KMS-11 (cell line): ENCODE results near the gene STON2.

Source experiments
- H2AFZ ChIP-seq: fragments of 200-600 bp; sonication (generic); 2 replicates; pipeline ENCODE4 v1.6.1; 2016; ENCODE audit warnings: antibody characterized with exemption, mixed run types, low read depth
- H3K27ac ChIP-seq: fragments of 200-600 bp; sonication (generic); 2 replicates; pipeline ENCODE4 v1.6.1; 2016; ENCODE audit warnings: mild to moderate bottlenecking, mixed run types
- H3K27me3 ChIP-seq: fragments of 200-600 bp; sonication (generic); 2 replicates; pipeline ENCODE4 v1.6.1; 2017; ENCODE audit warnings: mild to moderate bottlenecking, low read depth, mixed run types, moderate library complexity; ENCODE audit not compliant: insufficient read depth
- H3K36me3 ChIP-seq: fragments of 200-600 bp; sonication (generic); 2 replicates; pipeline ENCODE4 v1.6.1; 2017; ENCODE audit warnings: mild to moderate bottlenecking, mixed run types; ENCODE audit not compliant: insufficient read depth
- H3K4me1 ChIP-seq: fragments of 200-600 bp; sonication (generic); 2 replicates; pipeline ENCODE4 v1.6.1; 2016; ENCODE audit warnings: mild to moderate bottlenecking, low read depth, mixed run types; ENCODE audit not compliant: poor library complexity, severe bottlenecking
- H3K4me2 ChIP-seq: fragments of 200-600 bp; sonication (generic); 2 replicates; pipeline ENCODE4 v1.7.0; 2016; ENCODE audit warnings: mild to moderate bottlenecking, mixed run types
- H3K4me3 ChIP-seq: fragments of 200-600 bp; sonication (generic); IDR thresholded peaks from 2 replicates; pipeline ENCODE4 v1.6.1; 2017; ENCODE audit warnings: low read depth, low read length, mixed read lengths; ENCODE audit not compliant: insufficient read depth
- H3K79me2 ChIP-seq: fragments of 200-600 bp; sonication (generic); 2 replicates; pipeline ENCODE4 v1.6.1; 2016; ENCODE audit warnings: low read depth, mixed run types; ENCODE audit not compliant: insufficient read depth
- H3K9ac ChIP-seq: fragments of 200-600 bp; sonication (generic); 2 replicates; pipeline ENCODE4 v1.6.1; 2016; ENCODE audit warnings: mild to moderate bottlenecking, mixed run types
- H4K20me1 ChIP-seq: fragments of 200-600 bp; sonication (generic); 2 replicates; pipeline ENCODE4 v1.6.1; 2016; ENCODE audit warnings: mild to moderate bottlenecking, mixed run types; ENCODE audit not compliant: insufficient read depth
- TF ChIP-seq, protein P1 (sequence below): fragments of 200-600 bp; sonication (generic); conservative IDR thresholded peaks from 2 replicates; pipeline ENCODE4 v1.6.1; 2017; ENCODE audit warnings: low read depth, mild to moderate bottlenecking, antibody characterized with exemption, low read length, moderate library complexity, mixed read lengths

STON2 gene

DNA sequence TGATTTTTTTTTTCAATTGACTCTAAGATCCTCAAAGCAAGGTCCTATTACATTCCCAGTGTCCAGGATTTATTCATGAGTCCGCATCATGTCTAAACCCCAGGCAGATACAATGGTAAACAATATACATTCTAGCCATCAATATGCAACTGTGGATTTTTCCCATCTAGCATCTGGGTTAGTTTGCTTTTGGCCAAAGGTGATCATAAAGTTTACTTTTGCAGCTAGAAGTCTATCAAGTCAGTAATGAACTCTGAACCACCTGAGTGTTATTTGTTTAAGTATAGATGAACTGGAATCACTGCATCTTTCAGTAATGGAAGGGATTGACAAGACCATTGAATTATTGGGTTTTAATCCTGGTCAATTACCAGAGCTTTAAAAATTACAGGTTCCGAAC, 80.8 kb downstream of the STON2 start:
- Histone ChIP-seq H3K4me1 (peaks cover 11% of the 10 kb centered on the region), H3K4me3 (no peak overlapping the region)
- TF ChIP-seq, protein P1, sequence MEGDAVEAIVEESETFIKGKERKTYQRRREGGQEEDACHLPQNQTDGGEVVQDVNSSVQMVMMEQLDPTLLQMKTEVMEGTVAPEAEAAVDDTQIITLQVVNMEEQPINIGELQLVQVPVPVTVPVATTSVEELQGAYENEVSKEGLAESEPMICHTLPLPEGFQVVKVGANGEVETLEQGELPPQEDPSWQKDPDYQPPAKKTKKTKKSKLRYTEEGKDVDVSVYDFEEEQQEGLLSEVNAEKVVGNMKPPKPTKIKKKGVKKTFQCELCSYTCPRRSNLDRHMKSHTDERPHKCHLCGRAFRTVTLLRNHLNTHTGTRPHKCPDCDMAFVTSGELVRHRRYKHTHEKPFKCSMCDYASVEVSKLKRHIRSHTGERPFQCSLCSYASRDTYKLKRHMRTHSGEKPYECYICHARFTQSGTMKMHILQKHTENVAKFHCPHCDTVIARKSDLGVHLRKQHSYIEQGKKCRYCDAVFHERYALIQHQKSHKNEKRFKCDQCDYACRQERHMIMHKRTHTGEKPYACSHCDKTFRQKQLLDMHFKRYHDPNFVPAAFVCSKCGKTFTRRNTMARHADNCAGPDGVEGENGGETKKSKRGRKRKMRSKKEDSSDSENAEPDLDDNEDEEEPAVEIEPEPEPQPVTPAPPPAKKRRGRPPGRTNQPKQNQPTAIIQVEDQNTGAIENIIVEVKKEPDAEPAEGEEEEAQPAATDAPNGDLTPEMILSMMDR, result no peak

DNA sequence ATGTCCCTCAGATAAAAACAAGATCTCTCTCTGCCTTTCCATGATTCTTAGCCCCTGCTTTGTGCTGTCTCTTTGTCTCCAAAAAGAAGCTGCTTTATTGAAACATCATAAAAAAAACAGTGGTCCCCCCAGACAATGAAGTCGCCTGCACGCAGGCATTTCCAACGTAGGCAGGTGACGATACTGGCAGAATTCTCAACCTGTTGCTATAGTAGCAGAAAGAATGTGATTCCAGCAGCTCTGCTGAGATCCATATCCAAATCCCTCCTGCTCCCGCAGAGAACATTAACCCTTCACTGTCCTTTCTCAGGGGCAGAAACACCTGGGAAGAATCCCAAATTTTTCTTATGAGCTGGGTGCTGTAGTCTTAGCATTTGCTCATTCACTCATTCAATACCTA, 84.8 kb downstream of the STON2 start:
- H3K4me1 ChIP-seq, result peaks cover 39% of the 10 kb centered on the region
- no peaks in the 10 kb centered on the region; the same call in 1 of the 2 replicates for H4K20me1 ChIP-seq
- TF ChIP-seq, protein P1, result no peak
- H3K79me2 ChIP-seq, result peaks cover 74% of the 10 kb centered on the region; the same call in 1 of the 2 replicates
- no peak overlapping the region for H3K4me2 ChIP-seq
- H3K9ac ChIP-seq, result no peak overlapping the region
- H3K4me3 ChIP-seq, result no peak overlapping the region
- no peak overlapping the region for H3K27ac ChIP-seq
- H3K36me3 ChIP-seq, result no peaks in the 10 kb centered on the region
- no peak overlapping the region for H2AFZ ChIP-seq
- no peaks in the 10 kb centered on the region for H3K27me3 ChIP-seq

More for the DNA sequence above, 80.8 kb downstream of the STON2 start:
- Histone ChIP-seq H3K4me2 (no peak overlapping the region), H3K27ac (no peak overlapping the region), H3K79me2 (peaks cover 47% of the 10 kb centered on the region; the same call in 1 of the 2 replicates), H3K27me3 (no peaks in the 10 kb centered on the region), H3K36me3 (no peaks in the 10 kb centered on the region), H3K9ac (no peak overlapping the region), H2AFZ (no peak overlapping the region), H4K20me1 (no peaks in the 10 kb centered on the region)

DNA sequence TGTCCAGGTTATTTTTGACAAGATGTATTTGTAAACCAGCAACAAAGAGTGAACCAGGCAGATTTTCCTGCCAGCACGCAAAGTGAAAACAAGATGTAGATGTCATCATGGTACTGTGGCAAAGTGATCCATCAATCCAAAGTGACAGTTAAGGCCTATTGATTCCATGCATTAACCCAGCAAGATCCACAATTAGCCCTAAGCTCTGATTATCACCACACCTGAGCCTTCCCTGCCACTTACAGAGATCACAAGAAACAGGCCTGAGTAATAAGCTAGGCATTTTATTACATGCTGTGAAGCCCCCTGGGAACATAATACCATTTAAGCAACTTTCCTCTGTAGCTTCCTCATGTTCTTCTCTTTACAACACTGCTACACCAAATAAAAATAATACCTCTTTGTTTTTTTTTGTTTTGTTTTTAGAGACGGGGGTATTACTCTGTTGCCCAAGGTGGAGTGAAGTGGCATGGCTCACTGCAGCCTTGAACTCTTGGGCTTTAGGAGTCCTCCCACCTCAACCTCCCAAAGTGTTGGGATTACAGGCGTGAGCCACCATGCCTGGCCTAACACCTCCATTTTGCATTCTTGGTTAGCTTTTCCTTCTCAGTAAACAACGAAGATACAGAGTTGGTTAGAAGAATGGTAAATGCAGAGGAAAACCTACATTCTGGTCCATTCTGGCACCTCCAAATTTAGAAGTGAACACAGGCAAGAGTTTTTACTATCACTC, 85.5 kb downstream of the STON2 start:
- Histone ChIP-seq H3K4me3 (no peak overlapping the region), H3K4me2 (no peak overlapping the region), H3K27me3 (no peaks in the 10 kb centered on the region), H2AFZ (no peak overlapping the region), H3K4me1 (peaks cover 47% of the 10 kb centered on the region), H3K9ac (no peak overlapping the region), H3K36me3 (no peaks in the 10 kb centered on the region), H4K20me1 (no peaks in the 10 kb centered on the region; the same call in 1 of the 2 replicates), H3K27ac (no peak overlapping the region), H3K79me2 (peaks cover 81% of the 10 kb centered on the region; the same call in 1 of the 2 replicates)
- TF ChIP-seq, protein P1, result no peak

DNA sequence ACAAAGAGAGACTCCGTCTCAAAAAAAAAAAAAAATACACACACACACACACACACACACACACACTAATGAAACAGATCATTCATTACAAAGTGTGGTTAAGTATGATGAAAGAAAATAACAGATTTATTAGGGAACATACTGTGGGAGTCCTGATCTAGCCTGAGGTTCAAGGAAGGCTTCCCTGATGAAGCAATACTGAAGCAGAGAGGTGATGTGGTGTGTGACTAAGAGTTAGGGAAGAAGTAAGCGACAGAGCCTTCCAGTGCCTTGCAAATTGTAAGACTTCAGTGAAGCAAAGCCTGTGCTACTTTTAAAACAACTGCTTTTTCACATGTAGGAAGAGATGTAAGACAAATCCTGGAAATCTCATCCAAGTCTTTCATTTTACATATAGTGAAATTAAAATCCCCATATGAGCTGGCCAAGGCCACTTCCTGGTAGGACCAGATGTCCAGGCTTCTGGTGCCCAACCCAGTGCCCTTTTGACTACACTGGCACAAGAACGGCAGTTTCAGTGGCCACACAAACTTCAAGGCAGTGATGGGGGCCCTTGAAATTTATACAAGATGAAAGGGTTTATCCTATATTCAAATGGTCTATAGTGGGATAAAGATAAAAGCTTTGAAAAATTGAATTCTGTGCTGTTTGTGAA, 86.2 kb downstream of the STON2 start:
- TF ChIP-seq, protein P1, result no peak
- no peaks in the 10 kb centered on the region for H3K36me3 ChIP-seq
- H3K27me3 ChIP-seq, result no peaks in the 10 kb centered on the region
- no peak overlapping the region for H3K27ac ChIP-seq
- H2AFZ ChIP-seq, result no peak overlapping the region
- no peaks in the 10 kb centered on the region; the same call in 1 of the 2 replicates for H4K20me1 ChIP-seq
- peaks cover 54% of the 10 kb centered on the region for H3K4me1 ChIP-seq
- H3K4me2 ChIP-seq, result no peak overlapping the region
- H3K4me3 ChIP-seq, result no peak overlapping the region
- peaks cover 81% of the 10 kb centered on the region; the same call in 1 of the 2 replicates for H3K79me2 ChIP-seq
- H3K9ac ChIP-seq, result no peak overlapping the region
